Karpas-422 (cell line): Measurements from ENCODE around the gene TNFRSF14. TPM values are rescaled to one million over a fixed set of nuclear protein-coding genes. Genes with fewer than 3 reads are reported as not detected.

Source experiments
- DNase-seq: peaks from one replicate; pipeline ENCODE4 v3.0.0-alpha.2; 2015
- H2AFZ ChIP-seq: fragments of 200-600 bp; sonication (generic); 2 replicates; pipeline ENCODE4 v1.6.1; 2014; ENCODE audit warnings: antibody characterized with exemption, low read length, mixed read lengths
- H3K27ac ChIP-seq: fragments of 200-600 bp; sonication (generic); 2 replicates; pipeline ENCODE4 v1.5.1; 2014; ENCODE audit warnings: mild to moderate bottlenecking, low read length, moderate library complexity
- H3K27me3 ChIP-seq: fragments of 200-600 bp; sonication (generic); 2 replicates; pipeline ENCODE4 v1.6.1; 2014; ENCODE audit warnings: low read length, mixed read lengths
- H3K36me3 ChIP-seq: fragments of 200-600 bp; sonication (generic); 2 replicates; pipeline ENCODE4 v1.6.1; 2014; ENCODE audit warnings: low read length, mixed read lengths; ENCODE audit not compliant: insufficient read depth
- H3K4me1 ChIP-seq: fragments of 200-600 bp; sonication (generic); 2 replicates; pipeline ENCODE4 v1.6.1; 2014; ENCODE audit warnings: mild to moderate bottlenecking, low read length, mixed read lengths
- H3K4me2 ChIP-seq: fragments of 200-600 bp; sonication (generic); 2 replicates; pipeline ENCODE4 v1.6.1; 2014; ENCODE audit warnings: low read length, low read depth, mild to moderate bottlenecking; ENCODE audit not compliant: poor library complexity, severe bottlenecking
- H3K4me3 ChIP-seq: fragments of 200-600 bp; sonication (generic); 2 replicates; pipeline ENCODE4 v1.5.1; 2014; ENCODE audit warnings: mild to moderate bottlenecking, antibody characterized with exemption, low read length, mixed read lengths
- H3K79me2 ChIP-seq: fragments of 200-600 bp; sonication (generic); 2 replicates; pipeline ENCODE4 v1.6.1; 2014; ENCODE audit warnings: mild to moderate bottlenecking, low read length, mixed read lengths
- H3K9ac ChIP-seq: fragments of 200-600 bp; sonication (generic); 2 replicates; pipeline ENCODE4 v1.6.0; 2014; ENCODE audit warnings: low read length
- H3K9me2 ChIP-seq: fragments of 200-600 bp; sonication (generic), shearing (Covaris generic); replicated peaks from 2 replicates; pipeline ENCODE4 v1.6.0; 2014; ENCODE audit warnings: mild to moderate bottlenecking, low read length, moderate library complexity; ENCODE audit not compliant: insufficient read depth
- H3K9me3 ChIP-seq: fragments of 300-700, 200-600 bp; sonication (generic); 2 replicates; pipeline ENCODE4 v1.6.1; 2014; ENCODE audit warnings: low read length, mixed read lengths
- H4K20me1 ChIP-seq: fragments of 200-600 bp; sonication (generic); 2 replicates; pipeline ENCODE4 v1.6.1; 2014; ENCODE audit warnings: mild to moderate bottlenecking, antibody characterized with exemption, low read length, low read depth; ENCODE audit not compliant: insufficient read depth
- total RNA-seq: library from RNA; depleted of rRNA; stranded (reverse); fragments of >200 nt; shearing (Covaris generic); gene quantifications from 2 replicates; pipeline ENCODE4 v1.2.3, GENCODE V29; 2014; ENCODE audit warnings: low replicate concordance

The TNFRSF14 gene
- total RNA-seq, 1 experiment from 2014 or later, result 10.3 TPM

- no peak for DNase-seq
- Histone ChIP-seq H3K4me3 (no peak overlapping the region), H3K4me2 (no peak overlapping the region), H3K9me3 (no peaks in the 10 kb centered on the region), H3K36me3 (peaks cover 7% of the 10 kb centered on the region; the same call in 1 of the 2 replicates), H3K27me3 (no peaks in the 10 kb centered on the region), H2AFZ (no peak overlapping the region), H3K9ac (no peak overlapping the region), H3K79me2 (peaks cover 33% of the 10 kb centered on the region), H3K27ac (no peak overlapping the region), H4K20me1 (peaks cover 29% of the 10 kb centered on the region), H3K9me2 (no peaks in the 10 kb centered on the region), H3K4me1 (peaks cover 8% of the 10 kb centered on the region)
Measured at GRCh38 chr1:2519729-2520128, 36.4 kb upstream of the TNFRSF14 start.

GRCh38 chr1:2520206-2520605 lies 36.0 kb upstream of the TNFRSF14 start:
- Histone ChIP-seq H3K4me2 (no peak overlapping the region), H3K9me2 (no peaks in the 10 kb centered on the region), H3K79me2 (peaks cover 38% of the 10 kb centered on the region), H3K4me1 (peaks cover 13% of the 10 kb centered on the region), H3K27ac (no peak overlapping the region), H3K27me3 (no peaks in the 10 kb centered on the region), H2AFZ (no peak overlapping the region), H3K36me3 (peaks cover 7% of the 10 kb centered on the region; the same call in 1 of the 2 replicates), H3K9me3 (no peaks in the 10 kb centered on the region), H3K9ac (no peak overlapping the region), H4K20me1 (peaks cover 34% of the 10 kb centered on the region), H3K4me3 (no peak overlapping the region)
- DNase-seq, result no peak

- Histone ChIP-seq H3K9me2 (no peaks in the 10 kb centered on the region), H3K9ac (no peak overlapping the region), H3K4me2 (no peak overlapping the region), H3K4me3 (no peak overlapping the region), H3K9me3 (no peaks in the 10 kb centered on the region), H2AFZ (no peak overlapping the region), H3K27me3 (no peaks in the 10 kb centered on the region), H3K79me2 (peaks cover 44% of the 10 kb centered on the region), H3K36me3 (peaks cover 7% of the 10 kb centered on the region; the same call in 1 of the 2 replicates), H3K4me1 (peaks cover 14% of the 10 kb centered on the region), H3K27ac (no peak overlapping the region), H4K20me1 (peaks cover 40% of the 10 kb centered on the region)
- no peak for DNase-seq
Measured at GRCh38 chr1:2520806-2521205, 35.4 kb upstream of the TNFRSF14 start.

- H3K4me3 ChIP-seq, result no peak overlapping the region
- DNase-seq, result no peak
- no peak overlapping the region for H3K4me2 ChIP-seq
- H3K36me3 ChIP-seq, result peaks cover 7% of the 10 kb centered on the region; the same call in 1 of the 2 replicates
- no peaks in the 10 kb centered on the region for H3K9me2 ChIP-seq
- H2AFZ ChIP-seq, result no peak overlapping the region
- H3K27ac ChIP-seq, result no peak overlapping the region
- H3K9me3 ChIP-seq, result no peaks in the 10 kb centered on the region
- no peaks in the 10 kb centered on the region for H3K27me3 ChIP-seq
- peaks cover 22% of the 10 kb centered on the region for H3K4me1 ChIP-seq
- H3K79me2 ChIP-seq, result peaks cover 46% of the 10 kb centered on the region
- no peak overlapping the region for H3K9ac ChIP-seq
- H4K20me1 ChIP-seq, result peaks cover 44% of the 10 kb centered on the region
Measured at GRCh38 chr1:2522230-2522629, 33.9 kb upstream of the TNFRSF14 start.

- H4K20me1 ChIP-seq, result peaks cover 44% of the 10 kb centered on the region
- peaks cover 2% of the 10 kb centered on the region; the same call in 1 of the 2 replicates for H3K36me3 ChIP-seq
- peaks cover 22% of the 10 kb centered on the region for H3K4me1 ChIP-seq
- no peaks in the 10 kb centered on the region for H3K9me2 ChIP-seq
- H3K27ac ChIP-seq, result no peak overlapping the region
- peaks cover 46% of the 10 kb centered on the region for H3K79me2 ChIP-seq
- H3K9me3 ChIP-seq, result no peaks in the 10 kb centered on the region
- H3K9ac ChIP-seq, result no peak overlapping the region
- no peaks in the 10 kb centered on the region for H3K27me3 ChIP-seq
- H3K4me3 ChIP-seq, result no peak overlapping the region
- H2AFZ ChIP-seq, result no peak overlapping the region
- DNase-seq, result no peak
- H3K4me2 ChIP-seq, result no peak overlapping the region
Measured at GRCh38 chr1:2523191-2523890, 32.8 kb upstream of the TNFRSF14 start.

DNA sequence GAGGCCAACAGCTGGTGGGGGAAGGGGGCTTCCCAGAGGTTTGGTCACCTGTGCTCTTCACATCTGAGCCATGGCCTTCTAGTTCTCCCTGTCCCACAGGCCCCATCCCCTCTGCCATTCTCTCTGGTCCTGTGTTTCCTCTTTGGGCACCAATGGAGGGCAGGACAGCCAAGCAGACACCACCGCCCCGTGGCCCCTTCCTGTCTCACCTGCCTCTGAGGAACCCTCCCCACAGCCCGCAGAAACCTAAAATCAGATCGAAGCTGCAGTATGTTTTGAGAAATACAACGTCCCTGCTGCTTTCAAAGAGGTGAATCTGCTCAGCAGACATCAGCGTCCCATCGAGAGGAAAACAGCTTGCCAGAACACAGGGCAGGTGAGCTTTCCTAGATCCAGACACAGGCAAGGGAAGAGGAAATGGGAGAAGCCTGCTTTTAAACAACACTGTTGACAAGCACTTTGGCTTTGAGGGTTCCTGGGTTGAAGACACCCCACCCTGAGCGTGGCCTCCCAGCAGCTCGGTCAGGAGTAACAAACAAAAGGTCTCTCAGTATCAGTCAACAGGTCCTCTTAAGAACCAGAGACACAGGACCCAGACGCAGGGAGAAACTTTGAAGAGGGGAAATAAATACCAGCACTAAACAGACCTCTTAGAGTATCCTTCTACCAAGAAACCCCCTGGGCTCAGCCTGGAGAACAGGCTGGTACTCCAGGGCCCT lies 32.1 kb upstream of the TNFRSF14 start:
- Histone ChIP-seq H3K4me3 (peak overlapping the region; percentile 99; the same call in 1 of the 2 replicates), H2AFZ (no peak overlapping the region), H3K9me3 (no peaks in the 10 kb centered on the region), H3K27me3 (no peaks in the 10 kb centered on the region), H3K36me3 (peaks cover 2% of the 10 kb centered on the region; the same call in 1 of the 2 replicates), H3K4me1 (peaks cover 29% of the 10 kb centered on the region), H3K27ac (no peak overlapping the region), H3K9ac (peak overlapping the region; percentile 95; the same call in 1 of the 2 replicates), H3K9me2 (no peaks in the 10 kb centered on the region), H3K79me2 (peaks cover 46% of the 10 kb centered on the region), H4K20me1 (peaks cover 44% of the 10 kb centered on the region), H3K4me2 (peak overlapping the region; percentile 81)
- no peak for DNase-seq

- Histone ChIP-seq H2AFZ (no peak overlapping the region), H3K27me3 (no peaks in the 10 kb centered on the region), H3K79me2 (peaks cover 46% of the 10 kb centered on the region), H3K4me3 (peak overlapping the region; percentile 99), H3K9me3 (no peaks in the 10 kb centered on the region), H3K4me2 (peak overlapping the region; percentile 81), H3K36me3 (peaks cover 2% of the 10 kb centered on the region; the same call in 1 of the 2 replicates), H3K27ac (no peak overlapping the region), H3K4me1 (peaks cover 31% of the 10 kb centered on the region), H4K20me1 (peaks cover 44% of the 10 kb centered on the region), H3K9me2 (no peaks in the 10 kb centered on the region), H3K9ac (peak overlapping the region; percentile 95)
- no peak for DNase-seq
Measured at GRCh38 chr1:2525572-2525919, 30.6 kb upstream of the TNFRSF14 start.
